Erythroblast (primary cell): Measurements from ENCODE around the gene BMAL1.
"Not testable (repeated sequence)": the region's sequence is repeated elsewhere in the genome, so short reads cannot be mapped to it uniquely, and the experiment has no call there.

Experiments used
- GATA1 ChIP-seq: IDR thresholded peaks from 2 replicates; pipeline ENCODE4 v1.6.1; 2011; ENCODE audit warnings: low read depth, mild to moderate bottlenecking, control low read depth, low read length, moderate library complexity
- POLR2A ChIP-seq: IDR thresholded peaks from 2 replicates; pipeline ENCODE4 v1.6.1; 2011; ENCODE audit warnings: mild to moderate bottlenecking, low read length

DNA sequence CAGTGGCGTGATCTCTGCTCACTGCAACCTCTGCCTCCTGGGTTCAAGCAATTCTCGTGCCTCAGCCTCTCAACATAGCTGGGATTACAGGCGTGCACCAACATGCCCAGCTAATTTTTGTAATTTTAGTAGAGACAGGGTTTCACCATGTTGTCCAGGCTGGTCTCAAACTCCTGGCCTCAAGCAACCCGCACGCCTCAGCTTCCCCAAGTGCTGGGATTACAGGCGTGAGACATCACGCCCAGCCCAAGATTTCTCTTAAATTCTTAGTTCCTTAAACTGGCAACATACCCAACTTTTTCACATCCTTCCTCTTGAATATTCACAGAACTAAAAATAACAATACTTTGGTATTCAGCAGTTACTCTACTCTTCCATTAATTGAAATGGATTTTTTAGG, 159.2 kb downstream of the BMAL1 start:
- not testable (repeated sequence) for TF ChIP-seq POLR2A, GATA1
